Activated CD4-positive, CD25-positive, alpha-beta regulatory T cell (primary cell): ENCODE measurements around the gene KCNK6.

Experiments used
- DNase-seq, 4 experiments: peaks; one replicate each; lab custom pipeline; 2025; lab: John Stamatoyannopoulos, UW

The KCNK6 gene

DNA sequence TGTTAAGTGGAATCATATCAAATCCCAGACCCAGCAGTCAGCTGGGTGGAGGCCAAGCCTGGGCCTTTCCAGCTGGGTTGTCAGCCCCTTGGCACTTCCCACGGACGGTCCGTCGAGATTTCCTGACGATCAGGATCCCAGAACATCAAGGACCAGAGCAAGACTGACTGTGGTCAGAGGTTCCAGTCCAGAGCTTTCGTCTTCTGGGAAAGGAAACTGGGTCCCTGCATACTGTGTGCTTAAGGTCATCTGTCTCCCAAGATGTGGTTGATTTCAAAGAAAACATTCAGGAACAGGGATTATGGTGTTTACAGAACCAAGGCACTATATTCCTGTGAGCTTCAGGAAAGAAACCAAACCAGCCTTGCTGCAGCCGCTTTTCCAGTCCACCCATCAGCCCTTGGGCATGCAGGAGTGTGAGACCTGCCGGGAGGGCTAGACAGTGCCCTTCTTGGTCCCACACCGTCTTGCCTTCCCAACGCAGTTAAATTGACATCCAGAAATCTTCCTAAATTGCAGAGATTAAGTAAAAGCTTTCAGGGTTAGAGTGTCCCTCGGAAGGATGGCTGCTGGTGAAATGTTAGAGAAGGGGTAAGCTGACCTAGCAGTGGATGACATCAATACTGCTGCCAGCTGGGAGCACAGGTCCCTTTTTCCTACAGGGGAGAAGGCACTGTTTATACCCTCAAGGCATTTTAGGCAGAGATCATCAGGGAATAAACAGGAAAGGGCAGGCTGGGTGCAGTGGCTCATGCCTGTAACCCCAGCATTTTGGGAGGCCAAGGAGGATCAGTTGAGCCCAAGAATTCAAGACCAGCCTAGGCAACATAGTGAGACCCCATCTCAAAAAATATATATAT is 20.6 kb upstream of the KCNK6 start:
- no peak for DNase-seq

DNA sequence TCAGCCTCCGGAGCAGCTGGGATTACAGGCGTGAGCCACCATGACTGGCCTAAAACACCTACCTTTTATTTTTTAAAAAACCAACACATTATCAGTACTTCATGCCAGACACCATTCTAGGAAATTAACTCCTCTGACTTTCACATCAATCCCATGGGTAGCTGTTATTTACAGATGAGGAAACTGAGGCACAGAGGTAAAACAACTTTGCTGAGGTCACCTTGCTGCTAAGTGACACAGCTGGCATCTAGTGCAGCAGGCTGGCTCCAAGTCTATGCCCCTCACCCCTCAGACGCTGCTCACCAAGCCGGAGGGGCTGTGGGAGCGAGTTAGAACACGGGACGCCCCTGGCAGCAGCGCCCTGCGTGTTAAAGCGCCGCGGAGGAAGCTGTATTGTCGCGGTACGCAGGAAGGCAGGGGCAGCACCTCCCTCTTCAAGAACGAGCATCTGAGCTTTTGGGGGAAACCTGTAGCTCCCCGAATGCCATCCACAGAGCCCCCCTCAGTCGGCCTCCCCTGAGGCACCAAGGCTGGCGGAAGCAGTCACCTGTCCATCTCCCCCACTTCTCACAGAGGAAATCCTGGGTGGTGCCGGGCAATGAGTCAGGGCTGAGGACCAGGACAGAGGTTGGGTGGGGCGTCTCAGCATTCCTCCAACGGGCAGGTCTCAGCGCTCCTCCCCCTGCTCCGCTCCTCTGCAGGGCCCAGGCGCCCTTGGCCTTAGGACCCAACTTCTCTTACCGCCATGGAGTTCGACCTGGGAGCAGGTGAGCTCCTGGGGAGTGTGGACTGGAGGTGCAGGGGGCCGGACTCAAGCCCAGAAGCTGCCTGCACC is 15.9 kb upstream of the KCNK6 start, which contains the start of gene C19orf33:
TSS of gene C19orf33 (plus strand) at position 735 of the 835 bp plus-strand sequence. CDS start at position 746, 11 bp downstream.
- no peak for DNase-seq

- DNase-seq, result no peak
Measured at GRCh38 chr19:38304352-38304865, 15.2 kb upstream of the KCNK6 start.

GRCh38 chr19:38304866-38305429 is 14.7 kb upstream of the KCNK6 start:
- no peak for DNase-seq

GRCh38 chr19:38306236-38306635 is 13.4 kb upstream of the KCNK6 start:
- DNase-seq, result no peak

GRCh38 chr19:38307076-38307475 is 12.6 kb upstream of the KCNK6 start:
- DNase-seq, result no peak

GRCh38 chr19:38307597-38307996 is 12.0 kb upstream of the KCNK6 start:
- DNase-seq, result no peak

DNA sequence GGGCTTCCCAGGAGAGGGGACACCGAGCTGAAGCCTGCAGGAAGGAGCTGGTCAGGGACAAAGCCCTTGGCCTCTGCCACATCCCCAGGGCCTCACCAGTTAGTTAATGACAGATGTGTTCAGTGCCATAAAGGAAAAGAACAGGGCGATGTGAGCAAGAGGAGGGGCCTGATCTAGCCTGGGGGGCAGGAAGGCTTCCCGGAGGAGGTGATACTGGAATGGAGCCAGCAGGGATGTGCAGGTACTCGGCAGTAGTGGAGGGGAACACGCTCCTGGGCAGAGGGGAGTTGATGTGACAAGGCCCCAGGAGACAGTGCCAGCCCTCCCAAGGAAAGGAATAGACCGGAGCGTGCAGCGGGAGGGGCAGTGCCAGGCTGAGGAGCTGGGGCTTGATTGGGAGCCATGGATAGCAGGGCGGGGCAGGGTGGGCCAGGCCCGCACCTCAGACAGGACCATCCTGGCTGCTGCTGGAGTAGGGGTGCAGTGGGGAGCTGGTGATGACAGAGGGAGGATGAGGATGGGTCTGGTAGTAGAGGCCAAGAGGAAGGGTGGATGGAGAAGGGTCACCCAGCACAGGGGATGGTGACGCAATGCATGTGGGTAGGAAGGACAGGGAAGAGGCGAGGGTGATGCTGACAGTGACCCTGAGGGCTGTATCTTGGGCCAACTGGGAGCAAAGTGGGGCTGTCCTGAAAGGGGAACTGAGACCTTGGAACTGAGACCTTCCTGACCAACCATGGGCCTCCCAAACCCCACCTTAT is 11.5 kb upstream of the KCNK6 start:
- DNase-seq, result no peak

- no peak for DNase-seq
Measured at GRCh38 chr19:38308926-38309614, 10.6 kb upstream of the KCNK6 start.

GRCh38 chr19:38309615-38310278 is 9.9 kb upstream of the KCNK6 start:
- DNase-seq, result no peak

DNA sequence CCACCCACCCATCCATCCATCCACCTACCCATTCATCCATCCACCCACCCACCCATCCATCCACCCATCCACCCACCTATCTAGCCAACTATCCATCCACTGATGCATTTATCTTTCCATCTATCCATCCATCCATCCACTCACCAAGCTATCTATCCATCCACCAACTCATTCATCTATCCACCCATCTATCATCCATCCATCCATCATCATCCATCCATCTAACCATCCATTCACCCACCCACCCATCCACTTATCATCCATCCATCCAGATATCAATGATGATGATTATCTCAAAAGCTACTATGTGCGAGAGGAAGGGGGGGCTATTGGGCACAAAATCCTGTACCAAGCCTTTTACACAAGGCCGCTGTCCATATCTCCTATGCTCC is 9.4 kb upstream of the KCNK6 start:
- DNase-seq, result no peak

DNA sequence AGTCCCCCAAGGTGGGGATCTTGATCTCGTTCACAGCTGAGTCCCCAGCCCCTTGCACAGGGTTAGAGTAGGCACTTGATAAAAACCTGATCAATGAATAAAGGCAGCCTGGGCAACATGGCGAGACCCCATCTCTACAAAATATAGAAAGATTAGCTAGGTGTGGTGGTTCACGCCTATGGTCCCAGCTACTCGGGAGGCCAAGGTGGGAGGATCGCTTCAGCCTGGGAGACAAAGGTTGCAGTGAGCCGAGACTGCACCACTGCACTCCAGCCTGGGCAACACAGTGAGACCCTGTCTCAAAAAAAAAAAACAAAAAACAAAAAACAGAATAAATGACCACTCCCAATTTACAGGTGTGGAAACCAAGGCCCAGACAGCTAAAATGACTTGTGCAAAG is 8.7 kb upstream of the KCNK6 start:
- no peak for DNase-seq

DNA sequence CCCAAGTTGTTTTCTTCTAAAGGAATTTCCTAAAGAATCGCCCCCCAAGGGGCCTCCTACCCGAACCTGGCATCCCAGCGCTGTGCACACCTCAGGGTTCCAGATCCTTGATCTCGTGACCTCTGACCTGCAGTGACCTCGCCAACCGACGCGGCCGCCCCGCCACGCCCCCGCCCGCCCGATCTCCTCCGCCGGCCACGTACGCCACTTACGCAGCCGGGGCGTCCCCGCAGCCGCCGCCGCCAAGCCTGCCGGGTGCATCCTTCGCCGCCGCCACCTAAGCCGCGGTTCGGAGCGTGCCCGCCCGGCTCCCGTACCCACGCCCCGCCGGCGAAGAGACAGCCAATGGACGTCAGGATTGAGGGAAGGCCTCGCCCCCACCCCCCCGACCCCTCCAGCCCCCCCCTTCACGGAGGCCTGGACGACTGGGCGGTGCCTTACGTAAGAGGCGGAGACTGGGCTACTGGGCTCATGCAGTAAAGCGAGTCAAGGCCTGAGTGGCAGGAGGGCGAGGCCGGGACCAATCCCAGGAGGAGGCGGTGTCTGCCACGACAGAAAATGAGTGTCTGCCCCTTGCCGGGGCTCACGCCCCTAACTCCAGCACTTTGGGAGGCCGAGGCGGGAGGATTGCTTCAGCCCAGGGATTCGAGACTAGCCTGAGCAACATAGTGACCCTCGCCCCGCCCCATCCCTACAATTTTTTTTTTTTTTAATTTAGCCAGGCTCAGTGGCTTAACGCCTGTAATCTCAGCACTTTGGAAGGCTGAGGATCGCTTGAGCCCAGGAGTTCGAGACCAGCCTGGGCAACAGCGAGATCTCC is 3.8 kb upstream of the KCNK6 start, which contains the start of gene YIF1B:
TSS of gene YIF1B (minus strand) at position 291 of the 820 bp plus-strand sequence. CDS start at position 261, 30 bp downstream.
- DNase-seq, result peak; percentile 91 to 95 (median 94)

DNA sequence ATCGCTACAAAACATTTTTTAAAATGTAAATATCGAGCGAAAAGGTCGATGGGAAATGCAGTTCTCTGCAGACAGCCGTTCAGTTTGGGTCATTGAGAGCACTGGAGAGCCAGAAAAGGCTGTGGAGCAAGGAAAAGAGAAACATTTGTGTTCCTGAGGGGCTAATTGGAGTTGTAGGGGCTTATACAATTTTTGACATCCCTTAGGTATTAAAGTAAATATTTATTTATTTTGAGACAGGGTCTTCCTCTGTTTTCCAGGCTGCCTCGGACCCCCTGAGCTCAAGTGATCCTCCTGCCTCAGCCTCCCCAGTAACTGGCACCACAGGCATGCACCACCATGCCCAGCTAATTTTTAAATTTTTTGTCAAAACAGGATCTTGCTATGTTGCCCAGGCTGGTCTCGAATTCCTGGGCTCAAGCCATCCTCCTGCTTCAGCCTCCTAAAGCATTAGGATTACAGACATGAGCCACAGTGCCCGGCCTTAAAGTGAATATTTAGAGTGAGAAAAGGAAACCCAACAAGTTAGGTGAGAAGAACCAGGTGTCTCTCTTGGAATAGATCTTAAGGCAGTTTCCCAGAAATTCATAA is 3.1 kb upstream of the KCNK6 start:
- no peak for DNase-seq

DNA sequence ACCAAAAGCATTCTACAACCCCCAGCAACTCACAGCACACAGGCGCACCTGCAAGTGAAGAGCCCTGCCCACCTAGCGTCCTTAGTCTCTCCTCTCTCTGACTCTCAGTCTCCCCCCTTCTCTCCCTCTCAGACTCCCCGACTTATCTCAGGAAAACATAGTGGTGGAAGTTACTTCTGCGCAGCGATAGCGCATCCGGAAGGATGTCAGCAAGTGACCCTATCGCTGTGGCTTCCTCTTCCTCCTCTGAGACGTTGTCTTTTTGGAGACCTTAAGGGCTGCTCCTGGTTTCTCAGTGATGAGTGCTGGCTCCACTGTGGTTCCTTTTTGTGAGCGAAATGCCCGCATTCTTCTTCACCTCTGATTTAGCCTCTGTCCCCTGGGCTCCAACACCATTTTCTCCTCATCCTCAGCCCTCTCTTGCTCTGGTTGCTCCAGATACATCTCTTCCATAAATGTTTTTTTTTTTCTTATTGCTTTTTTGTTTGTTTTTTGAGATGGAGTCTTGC is 2.5 kb upstream of the KCNK6 start:
- DNase-seq, result no peak

DNA sequence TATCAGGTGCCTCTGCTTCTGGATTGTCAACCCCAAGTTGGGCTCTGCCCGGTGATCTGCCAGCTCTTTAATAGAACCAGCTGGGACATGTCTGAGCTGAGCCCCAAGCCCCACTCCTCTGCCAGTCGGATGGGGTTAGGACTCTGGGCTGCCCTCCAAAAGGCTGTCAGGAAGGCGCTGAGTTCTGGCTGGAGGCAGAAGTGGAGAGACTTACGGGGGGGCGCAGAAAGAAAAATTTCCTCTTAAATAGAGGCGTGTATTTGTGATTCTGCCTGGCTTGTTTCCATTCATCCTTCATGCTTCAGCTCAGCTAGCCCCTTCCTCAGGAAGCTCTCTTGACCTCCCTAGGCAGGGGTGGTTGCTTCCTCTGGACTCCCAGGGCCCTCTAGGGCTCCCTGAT is 985 bp upstream of the KCNK6 start:
- no peak for DNase-seq

DNA sequence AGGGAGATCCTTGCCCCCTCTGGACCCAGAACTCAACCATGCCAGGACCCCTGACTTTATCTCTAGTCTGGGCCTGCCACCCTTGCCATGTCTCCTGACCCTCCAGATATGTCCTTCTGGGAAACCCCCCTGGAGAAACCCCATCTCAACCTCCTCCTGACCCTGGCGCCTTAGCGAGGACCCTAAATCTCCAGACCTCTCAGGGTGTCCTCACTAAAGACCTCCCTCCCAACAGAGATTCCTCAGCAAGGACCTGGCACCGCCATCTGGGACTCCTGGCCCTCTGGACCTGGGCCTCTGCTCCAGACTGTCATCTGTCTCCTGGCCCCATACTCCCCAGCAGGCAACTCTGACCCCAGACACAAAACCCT is 1.3 kb downstream of the KCNK6 start:
- DNase-seq, result no peak

DNA sequence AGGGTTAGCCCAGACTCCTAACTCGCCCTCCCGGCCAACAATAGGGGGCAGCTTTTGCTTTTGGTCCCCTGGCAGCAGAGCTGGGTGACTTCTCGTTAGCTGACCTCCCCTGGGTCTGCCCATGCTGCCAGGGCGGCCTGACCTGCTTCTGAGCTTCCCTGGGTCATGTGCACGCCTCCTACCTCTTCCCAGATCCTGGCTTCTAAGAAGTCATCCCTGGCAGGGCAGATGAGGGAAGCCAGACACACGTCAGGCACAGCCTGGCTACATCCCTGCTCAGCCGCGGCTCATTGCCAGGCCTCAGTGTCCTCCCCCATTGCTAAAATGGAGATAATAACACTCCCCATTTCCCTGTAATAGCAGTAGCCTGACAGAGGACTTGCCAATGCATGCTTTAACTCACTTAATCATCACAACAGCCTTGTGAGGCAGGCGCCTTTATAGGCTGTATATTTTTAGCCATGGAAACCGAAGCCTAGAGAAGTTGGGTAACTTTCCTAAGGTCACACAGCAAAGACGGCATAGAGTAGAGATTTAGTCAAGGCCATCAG is 2.1 kb downstream of the KCNK6 start:
- no peak for DNase-seq

DNA sequence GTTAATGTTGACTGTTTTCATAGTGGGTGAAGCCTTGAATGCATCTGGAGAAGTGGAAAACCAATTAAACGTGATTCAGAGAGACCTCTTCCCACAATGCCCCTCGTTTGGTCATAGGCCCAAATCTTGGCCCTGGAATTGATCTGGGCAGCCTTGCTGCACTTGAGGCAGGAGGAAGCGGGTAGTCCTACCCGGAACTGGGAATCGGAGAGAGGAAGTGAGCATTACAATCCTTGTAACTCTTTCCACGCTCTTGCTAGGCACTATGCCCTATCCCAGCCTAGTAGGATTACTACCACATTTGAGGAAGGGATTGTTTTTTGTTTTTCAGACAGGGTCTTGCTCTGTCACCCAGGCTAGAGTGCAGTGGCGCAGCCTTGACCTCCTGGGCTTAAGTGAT is 3.6 kb downstream of the KCNK6 start:
- no peak for DNase-seq
